Spleen (tissue), 7 donors: ENCODE results near the gene IQCB1.
"Not testable (repeated sequence)": the region's sequence is repeated elsewhere in the genome, so short reads cannot be mapped to it uniquely, and the experiment has no call there.

Experiments
- POLR2A ChIP-seq, 3 donors: fragments of 450-650 bp; IDR thresholded peaks; one replicate each; pipeline ENCODE4 v1.5.1; 2017; ENCODE audit warnings: antibody characterized with exemption in 3 of 3, mild to moderate bottlenecking in 1 of 3
- POLR2AphosphoS5 ChIP-seq, 3 donors: sonication (generic); formaldehyde crosslinking; IDR thresholded peaks; one replicate each; pipeline ENCODE4 v1.5.1; 2017; ENCODE audit warnings: antibody characterized with exemption in 3 of 3
- TF ChIP-seq, protein P1 (sequence below), 11 experiments: fragments of 200-600 bp in 7 of 11; fragments of 450-650 bp in 4 of 11; sonication (generic) in 4 of 11; IDR thresholded peaks in 8 of 11; conservative IDR thresholded peaks in 3 of 11; 1 replicate in 7 of 11; 2 replicates in 4 of 11; pipeline versions ENCODE4 v1.4.0 to v1.8.0; 2016 to 2021; ENCODE audit warnings: antibody characterized with exemption in 11 of 11, inconsistent platforms in 4 of 11, mild to moderate bottlenecking in 1 of 11
- donor health status: DM: no; HTN: no; CAD: no; lungs with moderate emphysema.
- donor health status: DM: no; HTN: no; CAD: no.
- donor health status: DM: no; HTN: no; CAD: no.

DNA sequence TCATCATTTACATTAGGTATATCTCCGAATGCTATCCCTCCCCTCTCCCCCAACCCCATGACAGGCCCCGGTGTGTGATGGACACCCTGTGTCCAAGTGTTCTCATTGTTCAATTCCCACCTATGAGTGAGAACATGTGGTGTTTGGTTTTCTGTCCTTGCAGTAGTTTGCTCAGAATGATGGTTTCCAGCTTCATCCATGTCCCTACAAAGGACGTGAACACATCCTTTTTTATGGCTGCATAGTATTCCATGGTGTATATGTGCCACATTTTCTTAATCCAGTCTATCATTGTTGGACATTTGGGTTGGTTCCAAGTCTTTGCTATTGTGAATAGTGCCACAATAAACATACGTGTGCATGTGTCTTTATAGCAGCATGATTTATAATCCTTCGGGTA lies 22.9 kb upstream of the IQCB1 start:
- TF ChIP-seq, protein P1, sequence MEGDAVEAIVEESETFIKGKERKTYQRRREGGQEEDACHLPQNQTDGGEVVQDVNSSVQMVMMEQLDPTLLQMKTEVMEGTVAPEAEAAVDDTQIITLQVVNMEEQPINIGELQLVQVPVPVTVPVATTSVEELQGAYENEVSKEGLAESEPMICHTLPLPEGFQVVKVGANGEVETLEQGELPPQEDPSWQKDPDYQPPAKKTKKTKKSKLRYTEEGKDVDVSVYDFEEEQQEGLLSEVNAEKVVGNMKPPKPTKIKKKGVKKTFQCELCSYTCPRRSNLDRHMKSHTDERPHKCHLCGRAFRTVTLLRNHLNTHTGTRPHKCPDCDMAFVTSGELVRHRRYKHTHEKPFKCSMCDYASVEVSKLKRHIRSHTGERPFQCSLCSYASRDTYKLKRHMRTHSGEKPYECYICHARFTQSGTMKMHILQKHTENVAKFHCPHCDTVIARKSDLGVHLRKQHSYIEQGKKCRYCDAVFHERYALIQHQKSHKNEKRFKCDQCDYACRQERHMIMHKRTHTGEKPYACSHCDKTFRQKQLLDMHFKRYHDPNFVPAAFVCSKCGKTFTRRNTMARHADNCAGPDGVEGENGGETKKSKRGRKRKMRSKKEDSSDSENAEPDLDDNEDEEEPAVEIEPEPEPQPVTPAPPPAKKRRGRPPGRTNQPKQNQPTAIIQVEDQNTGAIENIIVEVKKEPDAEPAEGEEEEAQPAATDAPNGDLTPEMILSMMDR (IDR thresholded peaks at IDR 0.05 in 8 of 11, conservative IDR thresholded peaks at IDR 0.05 in 3 of 11), result not testable (repeated sequence)
- TF ChIP-seq POLR2AphosphoS5, POLR2A (IDR thresholded peaks at IDR 0.05): not testable (repeated sequence)
